Loucy (cell line): Measurements from ENCODE around the gene PACSIN2.

ENCODE experiments used
- H2AFZ ChIP-seq: fragments of 200-600 bp; sonication (generic); 2 replicates; pipeline ENCODE4 v1.6.0; 2016; ENCODE audit warnings: antibody characterized with exemption, mild to moderate bottlenecking, low read length, moderate library complexity
- H3F3A ChIP-seq: fragments of 200-600 bp; 2 replicates; pipeline ENCODE4 v1.6.0; 2016; ENCODE audit warnings: antibody characterized with exemption, low read depth, mild to moderate bottlenecking
- H3K27me3 ChIP-seq: fragments of 200-600 bp; sonication (generic); 2 replicates; pipeline ENCODE4 v1.6.1; 2014; ENCODE audit warnings: low read length, mild to moderate bottlenecking; ENCODE audit not compliant: insufficient read depth, poor library complexity, severe bottlenecking
- H3K36me3 ChIP-seq: fragments of 200-600 bp; sonication (generic); 2 replicates; pipeline ENCODE4 v1.6.1; 2016; ENCODE audit warnings: low read length; ENCODE audit not compliant: insufficient read depth
- H3K4me1 ChIP-seq: fragments of 200-600 bp; sonication (generic); 2 replicates; pipeline ENCODE4 v1.5.1; 2014; ENCODE audit warnings: low read length, mild to moderate bottlenecking; ENCODE audit not compliant: insufficient read depth, poor library complexity, severe bottlenecking
- H3K4me2 ChIP-seq: fragments of 200-600 bp; sonication (generic); 2 replicates; pipeline ENCODE4 v1.6.0; 2014; ENCODE audit warnings: antibody characterized with exemption, low read length, low read depth, mild to moderate bottlenecking; ENCODE audit not compliant: poor library complexity, severe bottlenecking
- H3K4me3 ChIP-seq: fragments of 200-600 bp; sonication (generic); 2 replicates; pipeline ENCODE4 v1.5.1; 2014; ENCODE audit warnings: low read length, mild to moderate bottlenecking, mixed read lengths; ENCODE audit not compliant: poor library complexity, severe bottlenecking
- H3K79me2 ChIP-seq: fragments of 200-600 bp; sonication (generic); 2 replicates; pipeline ENCODE4 v1.6.1; 2014; ENCODE audit warnings: low read length; ENCODE audit not compliant: insufficient read depth
- H3K9ac ChIP-seq: fragments of 200-600 bp; sonication (generic); 2 replicates; pipeline ENCODE4 v1.6.0; 2014; ENCODE audit warnings: mild to moderate bottlenecking, low read depth, low read length, moderate library complexity; ENCODE audit not compliant: poor library complexity, severe bottlenecking
- H3K9me2 ChIP-seq: fragments of 200-600 bp; sonication (generic); replicated peaks from 2 replicates; pipeline ENCODE4 v1.6.1; 2016; ENCODE audit warnings: low read depth, low read length, mixed read lengths
- H3K9me3 ChIP-seq: fragments of 200-600 bp; sonication (generic); 2 replicates; pipeline ENCODE4 v1.6.1; 2014; ENCODE audit warnings: mild to moderate bottlenecking, antibody characterized with exemption, low read length, low read depth; ENCODE audit not compliant: insufficient read depth
- H4K20me1 ChIP-seq: fragments of 200-600 bp; sonication (generic); 2 replicates; pipeline ENCODE4 v1.6.0; 2014; ENCODE audit warnings: antibody characterized with exemption, low read length, mild to moderate bottlenecking; ENCODE audit not compliant: insufficient read depth, poor library complexity, severe bottlenecking
- EZH2phosphoT487 ChIP-seq: fragments of 200-600 bp; IDR thresholded peaks from 2 replicates; pipeline ENCODE4 v1.6.1; 2018; ENCODE audit warnings: antibody characterized with exemption, mild to moderate bottlenecking, moderate library complexity, borderline replicate concordance
- TF ChIP-seq, protein P1 (sequence below): fragments of 200-600 bp; sonication (generic); conservative IDR thresholded peaks from 2 replicates; pipeline ENCODE4 v1.5.1; 2014; ENCODE audit warnings: mild to moderate bottlenecking, antibody characterized with exemption, low read length

Gene PACSIN2

DNA sequence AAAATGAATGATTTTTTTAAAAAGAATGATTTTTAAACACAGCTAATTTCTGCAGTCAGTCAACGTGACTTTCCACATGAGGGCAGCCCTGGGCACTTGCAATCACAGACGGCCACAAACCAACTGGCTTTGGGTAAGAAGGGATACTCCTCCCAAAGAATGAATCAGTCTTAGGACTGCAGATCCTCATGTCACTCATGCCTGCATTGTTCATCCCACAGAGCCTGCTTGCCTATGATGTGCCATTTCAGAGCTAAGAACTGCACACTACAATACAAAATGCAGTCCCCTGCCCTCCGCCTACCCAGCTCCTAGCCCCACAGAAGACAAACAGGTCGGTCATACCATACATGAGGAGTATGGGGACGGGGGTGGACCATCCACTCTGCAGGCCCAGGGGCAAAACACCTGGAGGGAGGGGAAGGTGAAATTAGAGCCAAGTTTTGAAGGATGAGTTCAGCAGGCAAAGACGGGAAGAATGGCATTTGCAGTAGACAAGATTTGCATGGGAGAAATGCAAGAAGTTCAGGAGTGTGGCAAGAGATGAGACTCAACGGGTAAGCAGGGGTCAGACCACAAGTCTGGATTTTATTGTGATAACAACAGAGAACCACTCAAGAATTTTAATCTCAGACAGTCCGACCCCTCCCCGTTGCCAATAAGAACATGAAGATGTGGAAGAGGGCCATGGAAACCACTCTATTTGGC lies 24.7 kb downstream of the PACSIN2 start:
- peaks cover 96% of the 10 kb centered on the region for H3K79me2 ChIP-seq
- H3K4me2 ChIP-seq = no peak overlapping the region
- H3K4me3 ChIP-seq = no peak overlapping the region
- H3K9ac ChIP-seq = no peak overlapping the region
- no peaks in the 10 kb centered on the region for H3K9me3 ChIP-seq
- H2AFZ ChIP-seq = no peak overlapping the region
- TF ChIP-seq EZH2phosphoT487 = no peak
- TF ChIP-seq, protein P1, sequence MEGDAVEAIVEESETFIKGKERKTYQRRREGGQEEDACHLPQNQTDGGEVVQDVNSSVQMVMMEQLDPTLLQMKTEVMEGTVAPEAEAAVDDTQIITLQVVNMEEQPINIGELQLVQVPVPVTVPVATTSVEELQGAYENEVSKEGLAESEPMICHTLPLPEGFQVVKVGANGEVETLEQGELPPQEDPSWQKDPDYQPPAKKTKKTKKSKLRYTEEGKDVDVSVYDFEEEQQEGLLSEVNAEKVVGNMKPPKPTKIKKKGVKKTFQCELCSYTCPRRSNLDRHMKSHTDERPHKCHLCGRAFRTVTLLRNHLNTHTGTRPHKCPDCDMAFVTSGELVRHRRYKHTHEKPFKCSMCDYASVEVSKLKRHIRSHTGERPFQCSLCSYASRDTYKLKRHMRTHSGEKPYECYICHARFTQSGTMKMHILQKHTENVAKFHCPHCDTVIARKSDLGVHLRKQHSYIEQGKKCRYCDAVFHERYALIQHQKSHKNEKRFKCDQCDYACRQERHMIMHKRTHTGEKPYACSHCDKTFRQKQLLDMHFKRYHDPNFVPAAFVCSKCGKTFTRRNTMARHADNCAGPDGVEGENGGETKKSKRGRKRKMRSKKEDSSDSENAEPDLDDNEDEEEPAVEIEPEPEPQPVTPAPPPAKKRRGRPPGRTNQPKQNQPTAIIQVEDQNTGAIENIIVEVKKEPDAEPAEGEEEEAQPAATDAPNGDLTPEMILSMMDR = no peak
- no peaks in the 10 kb centered on the region for H3K9me2 ChIP-seq
- peaks cover 44% of the 10 kb centered on the region for H4K20me1 ChIP-seq
- peaks cover 19% of the 10 kb centered on the region; the same call in 1 of the 2 replicates for H3K36me3 ChIP-seq
- H3F3A ChIP-seq = no peaks in the 10 kb centered on the region
- no peaks in the 10 kb centered on the region for H3K27me3 ChIP-seq
- no peaks in the 10 kb centered on the region for H3K4me1 ChIP-seq

DNA sequence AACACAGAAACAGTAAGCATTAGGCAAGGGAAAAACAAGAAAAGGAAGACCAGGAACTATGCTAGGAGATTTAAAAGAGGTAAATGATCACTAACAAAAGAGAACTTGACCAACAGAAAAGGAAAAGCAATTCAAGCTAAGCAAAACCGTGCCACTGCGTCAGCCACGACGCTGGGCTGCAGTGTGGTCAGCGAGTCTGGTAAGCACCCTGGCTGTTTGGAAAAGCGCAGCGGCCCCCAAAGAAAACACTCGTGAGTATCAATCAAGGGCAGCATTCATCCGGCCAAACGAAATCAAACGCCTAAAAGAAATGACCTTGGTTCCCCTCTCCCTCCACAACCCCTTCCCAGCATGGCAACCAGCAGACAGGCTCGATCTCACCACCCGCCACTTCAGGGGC lies 28.8 kb downstream of the PACSIN2 start:
- Histone ChIP-seq H3K4me2 (no peak overlapping the region), H4K20me1 (peaks cover 25% of the 10 kb centered on the region), H3K9ac (no peak overlapping the region), H2AFZ (no peak overlapping the region), H3K79me2 (peaks cover 78% of the 10 kb centered on the region), H3K36me3 (no peaks in the 10 kb centered on the region), H3K4me1 (no peaks in the 10 kb centered on the region), H3F3A (no peaks in the 10 kb centered on the region), H3K9me3 (no peaks in the 10 kb centered on the region), H3K9me2 (no peaks in the 10 kb centered on the region), H3K27me3 (no peaks in the 10 kb centered on the region), H3K4me3 (no peak overlapping the region)
- no peak for TF ChIP-seq EZH2phosphoT487
- TF ChIP-seq, protein P1 = no peak

DNA sequence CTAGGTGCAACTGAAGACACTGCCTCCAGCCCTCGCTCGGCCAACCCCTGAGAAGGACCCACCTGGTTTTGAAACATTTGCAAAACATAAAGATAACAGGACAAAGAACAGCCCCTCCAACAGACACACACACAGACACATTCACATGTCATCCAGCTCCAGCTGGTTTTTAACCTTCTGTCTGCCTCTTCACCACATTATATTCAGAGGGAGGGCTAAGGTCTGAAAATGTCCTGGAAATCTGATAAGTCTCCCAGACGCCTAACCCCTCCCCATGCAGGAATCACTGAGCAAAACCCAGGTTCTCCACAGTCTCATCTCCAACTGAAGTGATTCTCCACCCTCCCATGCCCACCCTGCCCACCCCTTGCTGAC lies 29.4 kb downstream of the PACSIN2 start:
- Histone ChIP-seq H3K36me3 (no peaks in the 10 kb centered on the region), H3K27me3 (no peaks in the 10 kb centered on the region), H3K4me2 (no peak overlapping the region), H3K4me3 (no peak overlapping the region), H3F3A (no peaks in the 10 kb centered on the region), H3K9ac (no peak overlapping the region), H3K9me3 (no peaks in the 10 kb centered on the region), H3K79me2 (peaks cover 72% of the 10 kb centered on the region), H3K9me2 (no peaks in the 10 kb centered on the region), H4K20me1 (peaks cover 19% of the 10 kb centered on the region), H2AFZ (no peak overlapping the region), H3K4me1 (no peaks in the 10 kb centered on the region)
- no peak for TF ChIP-seq EZH2phosphoT487
- TF ChIP-seq, protein P1 = no peak
